Natural killer cell (primary cell): ENCODE data around the gene MCHR1. TPM values are rescaled to one million over a fixed set of nuclear protein-coding genes. Genes with fewer than 3 reads are reported as not detected.

Experiments
- ATAC-seq, 3 donors: fragments of 150-1000 bp in 2 of 3; fragments of 200-7000 bp in 1 of 3; cut with Tn5 transposase; 1 replicate in 1 of 3; 2 replicates in 2 of 3; pipeline ENCODE4 v1.10.0; 2021; ENCODE audit warnings: mild to moderate bottlenecking in 2 of 3, moderate library complexity in 2 of 3
- DNase-seq, 2 donors: peaks; one replicate each; pipeline versions ENCODE4 v3.0.0 to v3.0.0-alpha.2; 2013 to 2021; ENCODE audit warnings: mixed read lengths in 1 of 2
- H3K27ac ChIP-seq: one replicate; pipeline ENCODE4 v1.5.1; 2013; ENCODE audit warnings: mild to moderate bottlenecking, low read length
- H3K27me3 ChIP-seq: one replicate; pipeline ENCODE4 v1.6.1; 2013; ENCODE audit warnings: low read length; ENCODE audit not compliant: control insufficient read depth, insufficient read depth
- H3K36me3 ChIP-seq: one replicate; pipeline ENCODE4 v1.6.1; 2013; ENCODE audit warnings: low read length; ENCODE audit not compliant: control insufficient read depth, insufficient read depth
- H3K4me1 ChIP-seq: one replicate; pipeline ENCODE4 v1.6.1; 2013; ENCODE audit warnings: low read length; ENCODE audit not compliant: control insufficient read depth, insufficient read depth
- H3K4me3 ChIP-seq: one replicate; pipeline ENCODE4 v1.5.1; 2013; ENCODE audit warnings: low read length
- H3K9me3 ChIP-seq: one replicate; pipeline ENCODE4 v1.6.1; 2013; ENCODE audit warnings: low read length; ENCODE audit not compliant: control insufficient read depth, insufficient read depth
- H3K27ac Mint-ChIP-seq, 2 donors: one replicate each; pipeline ENCODE4 v1.8.0; 2022; ENCODE audit warnings: mild to moderate bottlenecking in 2 of 2, mixed read lengths in 2 of 2, moderate library complexity in 1 of 2
- H3K27me3 Mint-ChIP-seq, 2 donors: one replicate each; pipeline ENCODE4 v1.8.0; 2022; ENCODE audit warnings: low read depth in 2 of 2, mixed read lengths in 2 of 2
- H3K36me3 Mint-ChIP-seq: one replicate; pipeline ENCODE4 v1.8.0; 2022; ENCODE audit warnings: mixed read lengths
- H3K4me1 Mint-ChIP-seq, 2 donors: one replicate each; pipeline ENCODE4 v1.8.0; 2022; ENCODE audit warnings: mixed read lengths in 2 of 2
- H3K4me3 Mint-ChIP-seq: one replicate; pipeline ENCODE4 v1.8.0; 2022; ENCODE audit warnings: mild to moderate bottlenecking, moderate library complexity, mixed read lengths
- H3K9me3 Mint-ChIP-seq, 2 donors: one replicate each; pipeline ENCODE4 v1.8.0; 2022; ENCODE audit warnings: mixed read lengths in 2 of 2
- CTCF ChIP-seq: fragments of 200-600 bp; IDR thresholded peaks from one replicate; pipeline ENCODE4 v1.8.0; 2022; ENCODE audit warnings: antibody characterized with exemption
- WGBS: methylation state at CpG from one replicate; pipeline ENCODE4 v1.1.7; 2013; ENCODE audit warnings: missing lambda C conversion rate; ENCODE audit not compliant: insufficient coverage; 5-methylcytosine and 5-hydroxymethylcytosine counted together
- intact Hi-C: fragments of 100-400 bp; cut with micrococcal nuclease; formaldehyde crosslinking; loops from one replicate; pipeline ENCODE4 v1.14.2; 2022
- total RNA-seq, 4 donors: library from RNA; stranded (reverse); fragments of 120-200 nt in 1 of 4; gene quantifications; one replicate each; pipeline versions ENCODE4 v1.2.3 to v1.2.4, GENCODE V29; 2013 to 2022

The MCHR1 gene
- total RNA-seq, 3 donors from 2014 or later (not counting 1 experiment from before 2014, with no cell fraction given): not detected

GRCh38 chr22:40659166-40659565 is 20.1 kb upstream of the MCHR1 start:
- WGBS: 94% methylated on average over 6 of the region's 6 CpGs

GRCh38 chr22:40660730-40661129 is 18.6 kb upstream of the MCHR1 start:
- Mint-ChIP-seq H3K36me3 (no peaks in the 10 kb centered on the region), H3K4me1 (no peaks in the 10 kb centered on the region)

More at GRCh38 chr22:40659166-40659565, 20.1 kb upstream of the MCHR1 start:
- H3K27ac ChIP-seq: no peak overlapping the region
- no peak overlapping the region for H3K27ac Mint-ChIP-seq
- ATAC-seq (no peak), DNase-seq (no peak)
- no peaks in the 10 kb centered on the region for H3K4me1 Mint-ChIP-seq
- H3K9me3 Mint-ChIP-seq: no peaks in the 10 kb centered on the region
- no peaks in the 10 kb centered on the region for H3K36me3 Mint-ChIP-seq
- no peak for TF ChIP-seq CTCF
- peaks cover 0 to 2% of the 10 kb centered on the region in 2 donors for H3K27me3 Mint-ChIP-seq
- H3K4me1 ChIP-seq: no peaks in the 10 kb centered on the region
- no peaks in the 10 kb centered on the region for H3K27me3 ChIP-seq
- no peaks in the 10 kb centered on the region for H3K36me3 ChIP-seq
- intact Hi-C loops: no loop called here
- H3K9me3 ChIP-seq: no peaks in the 10 kb centered on the region
- H3K4me3 ChIP-seq: no peak overlapping the region
- H3K4me3 Mint-ChIP-seq: no peak overlapping the region

GRCh38 chr22:40661671-40662070 is 17.6 kb upstream of the MCHR1 start:
- H3K27me3 Mint-ChIP-seq: peaks cover 0 to 2% of the 10 kb centered on the region in 2 donors
- H3K27ac Mint-ChIP-seq: no peak overlapping the region
- intact Hi-C loops: no loop called here
- no peak for TF ChIP-seq CTCF
- ATAC-seq: no peak
- H3K4me3 Mint-ChIP-seq: no peak overlapping the region
- Histone ChIP-seq H3K9me3 (no peaks in the 10 kb centered on the region), H3K27me3 (no peaks in the 10 kb centered on the region), H3K4me1 (no peaks in the 10 kb centered on the region), H3K27ac (no peak overlapping the region), H3K4me3 (no peak overlapping the region), H3K36me3 (no peaks in the 10 kb centered on the region)
- no peak for DNase-seq
- whole genome bisulfite sequencing: 94% methylated on average over 7 of the region's 7 CpGs
- H3K36me3 Mint-ChIP-seq: no peaks in the 10 kb centered on the region
- H3K9me3 Mint-ChIP-seq: no peaks in the 10 kb centered on the region
- no peaks in the 10 kb centered on the region for H3K4me1 Mint-ChIP-seq

More at GRCh38 chr22:40660730-40661129, 18.6 kb upstream of the MCHR1 start:
- intact Hi-C loops: no loop called here
- H3K27ac Mint-ChIP-seq: no peak overlapping the region
- Histone ChIP-seq H3K4me1 (no peaks in the 10 kb centered on the region), H3K27me3 (no peaks in the 10 kb centered on the region), H3K4me3 (no peak overlapping the region), H3K36me3 (no peaks in the 10 kb centered on the region), H3K27ac (no peak overlapping the region), H3K9me3 (no peaks in the 10 kb centered on the region)
- no peak for TF ChIP-seq CTCF
- WGBS: 59% methylated on average over 3 of the region's 3 CpGs
- no peaks in the 10 kb centered on the region for H3K9me3 Mint-ChIP-seq
- H3K27me3 Mint-ChIP-seq: peaks cover 0 to 2% of the 10 kb centered on the region in 2 donors
- no peak for DNase-seq
- no peak for ATAC-seq
- H3K4me3 Mint-ChIP-seq: no peak overlapping the region

GRCh38 chr22:40665312-40665711 is 14.0 kb upstream of the MCHR1 start:
- Histone ChIP-seq H3K4me3 (no peak overlapping the region), H3K4me1 (no peaks in the 10 kb centered on the region), H3K27me3 (no peaks in the 10 kb centered on the region), H3K9me3 (no peaks in the 10 kb centered on the region), H3K36me3 (no peaks in the 10 kb centered on the region), H3K27ac (no peak overlapping the region)
- intact Hi-C loops: no loop called here
- ATAC-seq: no peak
- no peak for DNase-seq
- 84% methylated on average over 4 of the region's 4 CpGs for WGBS
- Mint-ChIP-seq H3K4me3 (no peak overlapping the region), H3K4me1 (no peaks in the 10 kb centered on the region), H3K9me3 (no peaks in the 10 kb centered on the region), H3K36me3 (no peaks in the 10 kb centered on the region), H3K27ac (no peak overlapping the region), H3K27me3 (peaks cover 0 to 3% of the 10 kb centered on the region in 2 donors)
- TF ChIP-seq CTCF: no peak
